ENCODE data around the gene OSTM1. TPM values are rescaled to one million over a fixed set of nuclear protein-coding genes. Genes with fewer than 3 reads are reported as not detected.

The OSTM1 gene, protein sequence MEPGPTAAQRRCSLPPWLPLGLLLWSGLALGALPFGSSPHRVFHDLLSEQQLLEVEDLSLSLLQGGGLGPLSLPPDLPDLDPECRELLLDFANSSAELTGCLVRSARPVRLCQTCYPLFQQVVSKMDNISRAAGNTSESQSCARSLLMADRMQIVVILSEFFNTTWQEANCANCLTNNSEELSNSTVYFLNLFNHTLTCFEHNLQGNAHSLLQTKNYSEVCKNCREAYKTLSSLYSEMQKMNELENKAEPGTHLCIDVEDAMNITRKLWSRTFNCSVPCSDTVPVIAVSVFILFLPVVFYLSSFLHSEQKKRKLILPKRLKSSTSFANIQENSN
- 58.8 TPM for total RNA-seq (2013)
- polyA plus RNA-seq (10 to 100 TPM; 13.4 to 60.1 (median 49.7) TPM), polyA minus RNA-seq (25.5 and 48.0 TPM in 2 replicates), total RNA-seq (73.3 to 149 (median 92.8) reads per million in 11 experiments)

DNA sequence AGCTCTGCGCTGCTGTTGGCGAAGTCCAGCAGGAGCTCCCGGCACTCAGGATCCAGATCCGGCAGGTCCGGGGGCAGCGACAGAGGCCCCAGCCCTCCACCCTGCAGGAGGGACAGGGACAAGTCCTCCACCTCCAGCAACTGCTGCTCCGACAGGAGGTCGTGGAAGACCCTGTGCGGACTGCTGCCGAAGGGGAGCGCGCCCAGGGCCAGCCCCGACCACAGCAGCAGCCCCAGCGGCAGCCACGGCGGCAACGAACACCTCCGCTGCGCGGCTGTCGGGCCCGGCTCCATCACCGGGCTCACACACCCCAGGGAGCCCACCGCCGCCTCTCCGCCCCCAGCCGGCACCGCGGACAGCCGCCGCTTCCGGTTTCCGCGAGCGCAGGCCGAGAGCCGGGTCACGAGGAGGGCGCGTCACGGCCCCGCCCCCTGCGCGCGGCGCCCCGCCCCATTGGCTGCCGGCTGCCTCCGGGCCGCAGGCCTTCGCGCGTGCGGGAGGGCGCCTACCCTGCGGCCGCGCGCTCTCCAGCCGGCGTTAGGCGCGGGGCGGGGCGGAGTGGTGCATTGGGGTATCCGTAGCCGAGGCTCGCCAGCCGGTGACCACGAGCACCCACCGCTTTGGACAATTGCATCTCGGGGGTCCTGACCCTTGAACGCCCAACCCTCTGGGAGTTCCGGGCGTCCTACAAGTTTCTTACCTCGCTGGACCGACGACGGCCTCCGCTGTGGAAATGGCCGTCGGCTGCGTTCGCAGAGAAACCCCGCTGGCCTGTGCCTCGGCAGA lies at the start of gene OSTM1:
TSS of gene OSTM1 (minus strand) at position 383 of the 786 bp plus-strand sequence. CDS start at position 293, 90 bp downstream.
- H3K4me1 Mint-ChIP-seq, result peaks cover 27% of the 10 kb centered on the region
- DNase-seq, result peak; percentile 84 to 91 (median 86)
- under 1% methylated on average over 86 of the region's 86 CpGs for WGBS (ENCODE audit: insufficient coverage)
- peak within 1 kb of the TSS; percentile 78 to 92 (median 90) for H3K27ac Mint-ChIP-seq
- Histone ChIP-seq H3K9ac (ENCODE audit: insufficient read depth, low read length, poor library complexity, severe bottlenecking) (peak within 1 kb of the TSS; percentile 96), H3K4me3 (replicated peaks in 1 of 3; ENCODE audit: low read depth in 2 of 3, low read length in 3 of 3) (peak within 1 kb of the TSS; percentile 86 to 97 (median 95)), H4K20me1 (ENCODE audit: insufficient read depth, low read length) (no peaks in the 10 kb centered on the region), H3K36me3 (replicated peaks in 1 of 2; ENCODE audit: control insufficient read depth in 1 of 2, insufficient read depth in 2 of 2, low read length in 2 of 2) (no peaks in the 10 kb centered on the region), H2AFZ (ENCODE audit: insufficient read depth, low read depth, low read length, poor library complexity, severe bottlenecking) (peak within 1 kb of the TSS; percentile 99), H3K4me1 (ENCODE audit: control insufficient read depth in 1 of 2, insufficient read depth in 2 of 2, low read length in 2 of 2) (peaks cover 17 to 26% of the 10 kb centered on the region in 2 donors), H3K4me2 (replicated peaks; ENCODE audit: extremely low read depth, low read length, poor library complexity, severe bottlenecking) (peak within 1 kb of the TSS; percentile 87), H3K27me3 (ENCODE audit: control insufficient read depth in 2 of 2, insufficient read depth in 2 of 2, low read length in 2 of 2) (no peaks in the 10 kb centered on the region), H3K79me2 (ENCODE audit: insufficient read depth, low read length) (peaks cover 23% of the 10 kb centered on the region), H3K9me3 (replicated peaks in 1 of 2; ENCODE audit: control insufficient read depth in 1 of 2, insufficient read depth in 1 of 2, low read length in 2 of 2) (no peaks in the 10 kb centered on the region), H3K27ac (ENCODE audit: low read depth in 1 of 2, low read length in 2 of 2) (peak within 1 kb of the TSS; percentile 73 to 96)
- H3K27me3 Mint-ChIP-seq (ENCODE audit: low read depth in 3 of 3), result peaks cover under 1 to 7% (median 3%) of the 10 kb centered on the region in 3 donors
- intact Hi-C loops (cut with micrococcal nuclease), result loop anchor here (5.0 to 10.0 kb wide), 2 partner anchors 117 to 120 kb away; partner anchors contain the start of gene SEC63 (in 2 of the 2)
- peak within 1 kb of the TSS; percentile 87 to 93 for H3K4me3 Mint-ChIP-seq
- H3K9me3 Mint-ChIP-seq, result no peaks in the 10 kb centered on the region
- H3K36me3 Mint-ChIP-seq, result peaks cover 6 to 7% of the 10 kb centered on the region in 2 donors
- TF ChIP-seq, protein P1, sequence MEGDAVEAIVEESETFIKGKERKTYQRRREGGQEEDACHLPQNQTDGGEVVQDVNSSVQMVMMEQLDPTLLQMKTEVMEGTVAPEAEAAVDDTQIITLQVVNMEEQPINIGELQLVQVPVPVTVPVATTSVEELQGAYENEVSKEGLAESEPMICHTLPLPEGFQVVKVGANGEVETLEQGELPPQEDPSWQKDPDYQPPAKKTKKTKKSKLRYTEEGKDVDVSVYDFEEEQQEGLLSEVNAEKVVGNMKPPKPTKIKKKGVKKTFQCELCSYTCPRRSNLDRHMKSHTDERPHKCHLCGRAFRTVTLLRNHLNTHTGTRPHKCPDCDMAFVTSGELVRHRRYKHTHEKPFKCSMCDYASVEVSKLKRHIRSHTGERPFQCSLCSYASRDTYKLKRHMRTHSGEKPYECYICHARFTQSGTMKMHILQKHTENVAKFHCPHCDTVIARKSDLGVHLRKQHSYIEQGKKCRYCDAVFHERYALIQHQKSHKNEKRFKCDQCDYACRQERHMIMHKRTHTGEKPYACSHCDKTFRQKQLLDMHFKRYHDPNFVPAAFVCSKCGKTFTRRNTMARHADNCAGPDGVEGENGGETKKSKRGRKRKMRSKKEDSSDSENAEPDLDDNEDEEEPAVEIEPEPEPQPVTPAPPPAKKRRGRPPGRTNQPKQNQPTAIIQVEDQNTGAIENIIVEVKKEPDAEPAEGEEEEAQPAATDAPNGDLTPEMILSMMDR (IDR thresholded peaks at IDR 0.05), result no peak

DNA sequence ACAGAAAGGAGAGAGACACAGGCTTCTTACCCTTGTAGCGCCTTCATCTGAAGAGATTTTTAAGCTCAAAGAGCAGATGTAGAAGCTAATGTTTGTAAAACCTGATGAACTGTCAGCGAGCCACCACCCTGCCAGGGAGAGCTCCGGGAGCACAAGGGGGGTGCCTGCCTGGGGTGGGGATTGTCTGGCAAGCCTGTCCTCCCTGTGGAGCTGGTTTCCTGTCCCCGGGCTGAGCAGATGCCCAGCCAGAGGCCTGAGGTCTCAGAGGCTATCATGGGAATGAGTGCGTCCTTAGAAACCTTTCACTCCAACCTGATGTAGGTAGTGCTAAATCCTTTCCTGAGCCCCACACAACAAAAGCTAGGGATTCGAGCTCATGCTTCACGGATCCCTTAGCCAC lies 49.4 kb upstream of the OSTM1 start:
- no peaks in the 10 kb centered on the region for H4K20me1 ChIP-seq (ENCODE audit: insufficient read depth, low read length)
- no peaks in the 10 kb centered on the region for H3K36me3 ChIP-seq (replicated peaks in 1 of 2; ENCODE audit: control insufficient read depth in 1 of 2, insufficient read depth in 2 of 2, low read length in 2 of 2)
- peaks cover 93 to 99% of the 10 kb centered on the region in 2 donors for H3K27me3 ChIP-seq (ENCODE audit: control insufficient read depth in 2 of 2, insufficient read depth in 2 of 2, low read length in 2 of 2)
- peaks cover 0 to 29% of the 10 kb centered on the region in 2 donors for H3K9me3 ChIP-seq (replicated peaks in 1 of 2; ENCODE audit: control insufficient read depth in 1 of 2, insufficient read depth in 1 of 2, low read length in 2 of 2)
- Mint-ChIP-seq H3K36me3 (peaks cover under 1 to 13% of the 10 kb centered on the region in 2 donors), H3K27ac (no peak overlapping the region), H3K4me1 (peaks cover 12% of the 10 kb centered on the region), H3K9me3 (peaks cover 0 to 22% (median 10%) of the 10 kb centered on the region in 7 donors), H3K4me3 (peak overlapping the region in 1 of 2 donors; percentile 56), H3K27me3 (ENCODE audit: low read depth in 3 of 3) (peaks cover 93 to 98% (median 97%) of the 10 kb centered on the region in 3 donors)
- no peak overlapping the region for H3K27ac ChIP-seq (ENCODE audit: low read depth in 1 of 2, low read length in 2 of 2)
- no peaks in the 10 kb centered on the region for H3K79me2 ChIP-seq (ENCODE audit: insufficient read depth, low read length)
- no peak overlapping the region for H2AFZ ChIP-seq (ENCODE audit: insufficient read depth, low read depth, low read length, poor library complexity, severe bottlenecking)
- no peak overlapping the region for H3K9ac ChIP-seq (ENCODE audit: insufficient read depth, low read length, poor library complexity, severe bottlenecking)
- no peak for DNase-seq
- TF ChIP-seq, protein P1 (IDR thresholded peaks at IDR 0.05), result no peak
- H3K4me1 ChIP-seq (ENCODE audit: control insufficient read depth in 1 of 2, insufficient read depth in 2 of 2, low read length in 2 of 2), result peaks cover 7 to 10% of the 10 kb centered on the region in 2 donors
- intact Hi-C loops (cut with micrococcal nuclease), result no loop called here
- no peak overlapping the region for H3K4me3 ChIP-seq (replicated peaks in 1 of 3; ENCODE audit: low read depth in 2 of 3, low read length in 3 of 3)
- no peak overlapping the region for H3K4me2 ChIP-seq (replicated peaks; ENCODE audit: extremely low read depth, low read length, poor library complexity, severe bottlenecking)
- WGBS (ENCODE audit: insufficient coverage), result 22% methylated on average over 5 of the region's 7 CpGs
